ENCODE data around the gene FTCD. TPM values are rescaled to one million over a fixed set of nuclear protein-coding genes. Genes with fewer than 3 reads are reported as not detected.
A peak's percentile ranks its signal among the peaks of the same experiment; 100 is the strongest.

The FTCD gene
- total and polyA plus RNA-seq, 9 of the 15 experiments (the other 6 are each of a cell fraction or from before 2014, with no cell fraction given) = 0.11 to 1.6 (median 0.67) TPM; not detected in 5

- TF ChIP-seq GABPA (tag; conservative IDR thresholded peaks at IDR 0.05; ENCODE audit: low read depth) (no peak), NCOA2 (IDR thresholded peaks at IDR 0.05; ENCODE audit: partially characterized antibody in 2 of 2) (no peak), CCAR2 (IDR thresholded peaks at IDR 0.05; ENCODE audit: low read depth, low read length) (no peak), KLF16 (IDR thresholded peaks at IDR 0.05) (no peak), EP300 (IDR thresholded peaks at IDR 0.05; ENCODE audit: low read length) (0 out of 2 replicates have a peak, but pooled peaks have one; percentile 12), TCF7 (IDR thresholded peaks at IDR 0.05; ENCODE audit: borderline replicate concordance) (no peak), RFX7 (CRISPR knock-in tag; IDR thresholded peaks at IDR 0.05) (no peak), USF2 (CRISPR knock-in tag; IDR thresholded peaks at IDR 0.05) (no peak), HCFC1 (IDR thresholded peaks at IDR 0.05; ENCODE audit: low read depth, low read length) (no peak), PCBP2 (IDR thresholded peaks at IDR 0.05; ENCODE audit: low read depth, low read length, poor library complexity, severe bottlenecking) (no peak), ZBTB40 (IDR thresholded peaks at IDR 0.05) (no peak), ZBTB40 (CRISPR knock-in tag; IDR thresholded peaks at IDR 0.05) (no peak), BMI1 (IDR thresholded peaks at IDR 0.05; ENCODE audit: low read length) (no peak), POLR2A (conservative IDR thresholded peaks at IDR 0.05) (no peak), TAF9B (IDR thresholded peaks at IDR 0.05; ENCODE audit: partially characterized antibody) (no peak), MTA1 (IDR thresholded peaks at IDR 0.05; ENCODE audit: borderline replicate concordance) (peak; percentile 41; the same call in 1 of the 2 replicates), PCBP1 (IDR thresholded peaks at IDR 0.05; ENCODE audit: low read depth, low read length, poor library complexity, severe bottlenecking) (no peak)
- TF ChIP-seq, protein P1, sequence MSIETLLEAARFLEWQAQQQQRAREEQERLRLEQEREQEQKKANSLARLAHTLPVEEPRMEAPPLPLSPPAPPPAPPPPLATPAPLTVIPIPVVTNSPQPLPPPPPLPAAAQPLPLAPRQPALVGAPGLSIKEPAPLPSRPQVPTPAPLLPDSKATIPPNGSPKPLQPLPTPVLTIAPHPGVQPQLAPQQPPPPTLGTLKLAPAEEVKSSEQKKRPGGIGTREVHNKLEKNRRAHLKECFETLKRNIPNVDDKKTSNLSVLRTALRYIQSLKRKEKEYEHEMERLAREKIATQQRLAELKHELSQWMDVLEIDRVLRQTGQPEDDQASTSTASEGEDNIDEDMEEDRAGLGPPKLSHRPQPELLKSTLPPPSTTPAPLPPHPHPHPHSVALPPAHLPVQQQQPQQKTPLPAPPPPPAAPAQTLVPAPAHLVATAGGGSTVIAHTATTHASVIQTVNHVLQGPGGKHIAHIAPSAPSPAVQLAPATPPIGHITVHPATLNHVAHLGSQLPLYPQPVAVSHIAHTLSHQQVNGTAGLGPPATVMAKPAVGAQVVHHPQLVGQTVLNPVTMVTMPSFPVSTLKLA (conservative IDR thresholded peaks at IDR 0.05) = peak; percentile 92 to 93
These were observed 24.8 kb upstream of the FTCD start (continued) for GRCh38 chr21:46180079-46180722.
